IMR-90 (cell line): ENCODE results near the gene RBP2. TPM values are rescaled to one million over a fixed set of nuclear protein-coding genes. Genes with fewer than 3 reads are reported as not detected.

Experiments
- ATAC-seq: fragments of 200-7000 bp; cut with Tn5 transposase; 2 replicates; pipeline ENCODE4 v1.9.1; 2020; ENCODE audit warnings: low read depth, mild to moderate bottlenecking, moderate library complexity
- BruUV-seq: library from RNA; stranded (reverse); fragments of 400-500 nt; replicated peaks from 2 replicates; lab custom pipeline; 2021; lab: Mats Ljungman, UMichigan
- CTCF ChIA-PET: fragments of 300-600 bp; formaldehyde crosslinking; extraction: SDS; loops from one replicate; lab custom pipeline; 2021; ENCODE audit warnings: antibody characterized with exemption; lab: Yijun Ruan, JAX
- POLR2A ChIA-PET: fragments of 300-600 bp; sonication (Branson Sonifier 250); formaldehyde crosslinking; loops from one replicate; lab custom pipeline; 2022; ENCODE audit warnings: antibody characterized with exemption; ENCODE audit not compliant: unreplicated experiment; lab: Charles Lee
- DNase-seq: peaks from one replicate; pipeline ENCODE4 v3.0.0; 2013
- H2AFZ ChIP-seq: replicated peaks from 2 replicates; pipeline ENCODE3; 2013; ENCODE audit warnings: low read length, mild to moderate bottlenecking; ENCODE audit not compliant: poor library complexity
- H2AK5ac ChIP-seq: 2 replicates; pipeline ENCODE4 v1.6.1; 2013; ENCODE audit warnings: low read depth, low read length, inconsistent platforms
- H2AK9ac ChIP-seq: replicated peaks from 2 replicates; pipeline ENCODE3; 2013; ENCODE audit warnings: mild to moderate bottlenecking, low read depth, low read length, moderate library complexity; ENCODE audit not compliant: poor library complexity
- H2BK120ac ChIP-seq: 2 replicates; pipeline ENCODE4 v1.6.1; 2013; ENCODE audit warnings: low read depth, low read length, inconsistent platforms
- H2BK15ac ChIP-seq: 3 replicates; pipeline ENCODE4 v1.6.1; 2013; ENCODE audit warnings: low read depth, low read length, inconsistent platforms
- H2BK20ac ChIP-seq: 2 replicates; pipeline ENCODE4 v1.6.1; 2013; ENCODE audit warnings: low read depth, mild to moderate bottlenecking, inconsistent platforms, low read length, moderate library complexity
- H2BK5ac ChIP-seq: 2 replicates; pipeline ENCODE4 v1.6.1; 2013; ENCODE audit warnings: mild to moderate bottlenecking, low read depth, low read length, inconsistent platforms; ENCODE audit not compliant: poor library complexity, severe bottlenecking
- H3K14ac ChIP-seq: replicated peaks from 2 replicates; pipeline ENCODE4 v1.6.1; 2013; ENCODE audit warnings: low read depth, low read length, inconsistent platforms
- H3K18ac ChIP-seq: 2 replicates; pipeline ENCODE4 v1.6.1; 2013; ENCODE audit warnings: low read depth, low read length, control low read depth
- H3K23ac ChIP-seq: 2 replicates; pipeline ENCODE4 v1.6.1; 2013; ENCODE audit warnings: low read depth, low read length, inconsistent platforms
- H3K27ac ChIP-seq: 2 replicates; pipeline ENCODE4 v1.5.1; 2013; ENCODE audit warnings: mild to moderate bottlenecking, control low read depth, low read length; ENCODE audit not compliant: insufficient read depth
- H3K27me3 ChIP-seq: 2 replicates; pipeline ENCODE4 v1.6.1; 2013; ENCODE audit warnings: low read length; ENCODE audit not compliant: control insufficient read depth, insufficient read depth
- H3K36me3 ChIP-seq: 2 replicates; pipeline ENCODE4 v1.6.1; 2013; ENCODE audit warnings: low read length, mixed read lengths; ENCODE audit not compliant: control insufficient read depth, insufficient read depth
- H3K4ac ChIP-seq: 2 replicates; pipeline ENCODE4 v1.6.1; 2013; ENCODE audit warnings: low read depth, low read length, inconsistent platforms
- H3K4me1 ChIP-seq: 2 replicates; pipeline ENCODE4 v1.6.1; 2013; ENCODE audit warnings: low read length, mixed read lengths; ENCODE audit not compliant: control insufficient read depth, insufficient read depth
- H3K4me2 ChIP-seq: 2 replicates; pipeline ENCODE4 v1.6.1; 2013; ENCODE audit warnings: low read depth, mild to moderate bottlenecking, control low read depth, low read length, moderate library complexity
- H3K4me3 ChIP-seq: 2 replicates; pipeline ENCODE4 v1.5.1; 2013; ENCODE audit warnings: low read depth, mild to moderate bottlenecking, control low read depth, low read length, moderate library complexity; ENCODE audit not compliant: insufficient read depth
- H3K56ac ChIP-seq: 2 replicates; pipeline ENCODE4 v1.6.1; 2013; ENCODE audit warnings: low read length, inconsistent platforms; ENCODE audit not compliant: insufficient read depth; ENCODE audit errors: extremely low read depth
- H3K79me1 ChIP-seq, 2 experiments: 2 replicates each; pipeline ENCODE4 v1.6.1; 2013; ENCODE audit warnings: low read length in 2 of 2, inconsistent platforms in 1 of 2, low read depth in 1 of 2
- H3K9ac ChIP-seq: 2 replicates; pipeline ENCODE4 v1.6.1; 2013; ENCODE audit warnings: low read depth, low read length, control low read depth
- H3K9me1 ChIP-seq: 2 replicates; pipeline ENCODE4 v1.6.1; 2013; ENCODE audit warnings: low read length, inconsistent platforms; ENCODE audit not compliant: insufficient read depth
- H3K9me3 ChIP-seq: 2 replicates; pipeline ENCODE4 v1.6.1; 2013; ENCODE audit warnings: low read length; ENCODE audit not compliant: control insufficient read depth, insufficient read depth
- H4K20me1 ChIP-seq: 2 replicates; pipeline ENCODE4 v1.6.1; 2013; ENCODE audit warnings: low read length, inconsistent platforms; ENCODE audit not compliant: insufficient read depth
- H4K5ac ChIP-seq: 2 replicates; pipeline ENCODE4 v1.6.1; 2013; ENCODE audit warnings: mild to moderate bottlenecking, low read depth, low read length, control low read depth
- H4K8ac ChIP-seq, 2 experiments: 2 replicates each; pipeline ENCODE4 v1.6.1; 2013; ENCODE audit warnings: low read depth in 2 of 2, low read length in 2 of 2, control low read depth in 1 of 2, inconsistent platforms in 1 of 2
- H4K91ac ChIP-seq: 2 replicates; pipeline ENCODE4 v1.6.1; 2013; ENCODE audit warnings: low read depth, low read length, inconsistent platforms; ENCODE audit not compliant: insufficient read depth
- BHLHE40 ChIP-seq: fragments of 150-350 bp; IDR thresholded peaks from 2 replicates; pipeline ENCODE4 v1.6.1; 2016; ENCODE audit warnings: mild to moderate bottlenecking, low read depth, low read length
- CEBPB ChIP-seq: IDR thresholded peaks from 2 replicates; pipeline ENCODE4 v1.6.1; 2012; ENCODE audit warnings: low read depth, low read length, improper control_type of control experiment
- CHD1 ChIP-seq: IDR thresholded peaks from 2 replicates; pipeline ENCODE4 v1.6.1; 2012; ENCODE audit warnings: low read depth, low read length, improper control_type of control experiment
- FOS ChIP-seq: fragments of 150-350 bp; IDR thresholded peaks from 2 replicates; pipeline ENCODE4 v1.6.1; 2016; ENCODE audit warnings: low read depth, low read length
- MAFK ChIP-seq: IDR thresholded peaks from 2 replicates; pipeline ENCODE4 v1.6.1; 2012; ENCODE audit warnings: low read depth, low read length, improper control_type of control experiment
- MXI1 ChIP-seq: IDR thresholded peaks from 2 replicates; pipeline ENCODE4 v1.6.1; 2012; ENCODE audit warnings: low read depth, mild to moderate bottlenecking, low read length, moderate library complexity, borderline replicate concordance
- NFE2L2 ChIP-seq: fragments of 150-350 bp; IDR thresholded peaks from 2 replicates; pipeline ENCODE4 v1.6.1; 2016; ENCODE audit warnings: low read depth, mild to moderate bottlenecking, low read length
- POLR2A ChIP-seq: IDR thresholded peaks from 2 replicates; pipeline ENCODE4 v1.6.1; 2012; ENCODE audit warnings: mild to moderate bottlenecking, low read depth, low read length
- RCOR1 ChIP-seq: IDR thresholded peaks from 2 replicates; pipeline ENCODE4 v1.6.1; 2012; ENCODE audit warnings: mild to moderate bottlenecking, low read length, improper control_type of control experiment; ENCODE audit not compliant: insufficient replicate concordance
- RFX5 ChIP-seq: IDR thresholded peaks from 2 replicates; pipeline ENCODE4 v1.8.0; 2012; ENCODE audit warnings: low read depth, mild to moderate bottlenecking, low read length, moderate library complexity
- SMC3 ChIP-seq: fragments of 150-350 bp; IDR thresholded peaks from 2 replicates; pipeline ENCODE4 v1.6.1; 2016; ENCODE audit warnings: low read depth, mild to moderate bottlenecking, antibody characterized with exemption, low read length, moderate library complexity
- WGBS, 2 experiments: methylation state at CpG; one replicate each; pipeline versions ENCODE4 v1.1.5 to v1.1.7; 2013; ENCODE audit warnings: missing lambda C conversion rate in 2 of 2; ENCODE audit not compliant: insufficient read length in 1 of 2; ENCODE audit errors: extremely low coverage in 2 of 2; 5-methylcytosine and 5-hydroxymethylcytosine counted together
- dilution Hi-C: fragments of 300-500 bp; cut with HindIII; formaldehyde crosslinking; loops from one replicate; pipeline ENCODE4 v1.14.3; 2018; ENCODE audit warnings: low sequenced_read_pairs; ENCODE audit not compliant: unreplicated experiment
- in situ Hi-C: fragments of 300-500 bp; cut with MboI; formaldehyde crosslinking; loops from 3 replicates; pipeline ENCODE4 v1.14.3; 2019; ENCODE audit warnings: low sequenced_read_pairs, inconsistent platforms, mixed read lengths
- intact Hi-C: fragments of 100-400 bp; cut with micrococcal nuclease; formaldehyde crosslinking; loops from 2 replicates; pipeline ENCODE4 v1.10.0; 2022
- polyA plus RNA-seq, 3 experiments: library from polyadenylated mRNA; depleted of rRNA; stranded (reverse); fragments of >200 nt; gene quantifications; 2 replicates each; pipeline ENCODE4 v1.2.3, GENCODE V29; 2012; ENCODE audit warnings: low replicate concordance in 1 of 3
- total RNA-seq: library from RNA; depleted of rRNA; stranded (reverse); fragments of >200 nt; gene quantifications from 2 replicates; pipeline ENCODE4 v1.2.3, GENCODE V29; 2012
- TF ChIP-seq, protein P1 (sequence below): conservative IDR thresholded peaks from 2 replicates; pipeline ENCODE4 v1.5.1; 2012; ENCODE audit warnings: mild to moderate bottlenecking, low read depth, low read length, improper control_type of control experiment
- TF ChIP-seq, protein P2 (sequence below): fragments of 150-350 bp; IDR thresholded peaks from 2 replicates; pipeline ENCODE4 v1.6.1; 2016; ENCODE audit warnings: low read depth, mild to moderate bottlenecking, low read length, moderate library complexity, borderline replicate concordance

Gene RBP2
- total and polyA plus RNA-seq, 2 of the 4 experiments (the other 2 are of a cell fraction): not detected

DNA sequence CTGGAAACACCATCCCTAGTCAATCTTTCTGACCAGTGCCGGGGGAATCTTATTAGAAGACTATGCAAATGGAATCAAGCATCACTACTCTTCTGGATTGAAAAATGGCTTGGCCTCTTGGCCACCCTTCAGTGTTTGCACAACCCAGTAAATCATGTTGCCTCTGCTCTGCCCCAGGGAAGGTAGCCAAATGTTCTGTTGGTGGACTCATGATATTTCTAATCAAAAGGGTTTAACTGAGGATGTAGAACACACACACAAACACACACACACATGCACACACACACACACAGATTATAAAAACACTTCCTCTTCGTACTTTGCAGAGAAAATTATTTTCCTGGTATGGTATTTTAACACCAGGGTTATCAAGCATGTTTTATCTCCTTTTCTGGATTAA is 7.9 kb downstream of the RBP2 start:
- Histone ChIP-seq H2BK20ac (no peak overlapping the region), H3K27me3 (no peaks in the 10 kb centered on the region; the same call in 1 of the 2 replicates), H3K23ac (no peak overlapping the region), H4K20me1 (no peaks in the 10 kb centered on the region), H3K4ac (no peak overlapping the region), H2BK120ac (no peak overlapping the region), H3K4me3 (no peak overlapping the region), H3K9me1 (no peaks in the 10 kb centered on the region; the same call in 1 of the 2 replicates), H3K9me3 (no peaks in the 10 kb centered on the region), H3K4me2 (no peak overlapping the region), H3K14ac (no peak overlapping the region), H4K91ac (no peak overlapping the region), H3K18ac (no peak overlapping the region), H3K79me1 (no peaks in the 10 kb centered on the region), H2AK9ac (no peak overlapping the region), H3K27ac (no peak overlapping the region), H2AK5ac (no peak overlapping the region), H3K56ac (no peak overlapping the region), H3K36me3 (no peaks in the 10 kb centered on the region), H4K5ac (no peak overlapping the region), H3K9ac (no peak overlapping the region), H2BK15ac (no peak overlapping the region), H3K4me1 (no peaks in the 10 kb centered on the region), H4K8ac (no peak overlapping the region), H2AFZ (no peak overlapping the region), H2BK5ac (no peak overlapping the region)
- intact Hi-C loops (no loop called here), dilution Hi-C loops (no loop called here), in situ Hi-C loops (no loop called here)
- no CpG with 5 or more reads among the region's 2 CpGs for WGBS, 2 experiments
- CTCF ChIA-PET: interaction anchor here (0.6 kb wide), 1 partner anchor 470 kb away, joined by 3 read pairs; no protein-coding TSS in a partner anchor
- no TSS peak for BruUV-seq
- POLR2A ChIA-PET: no interaction called here
- TF ChIP-seq RFX5: no peak
- no peak for TF ChIP-seq SMC3
- TF ChIP-seq FOS: no peak
- no peak for TF ChIP-seq RCOR1
- no peak for TF ChIP-seq POLR2A
- no peak for TF ChIP-seq CHD1
- TF ChIP-seq MXI1: no peak
- no peak for TF ChIP-seq MAFK
- no peak for TF ChIP-seq CEBPB
- TF ChIP-seq, protein P1, sequence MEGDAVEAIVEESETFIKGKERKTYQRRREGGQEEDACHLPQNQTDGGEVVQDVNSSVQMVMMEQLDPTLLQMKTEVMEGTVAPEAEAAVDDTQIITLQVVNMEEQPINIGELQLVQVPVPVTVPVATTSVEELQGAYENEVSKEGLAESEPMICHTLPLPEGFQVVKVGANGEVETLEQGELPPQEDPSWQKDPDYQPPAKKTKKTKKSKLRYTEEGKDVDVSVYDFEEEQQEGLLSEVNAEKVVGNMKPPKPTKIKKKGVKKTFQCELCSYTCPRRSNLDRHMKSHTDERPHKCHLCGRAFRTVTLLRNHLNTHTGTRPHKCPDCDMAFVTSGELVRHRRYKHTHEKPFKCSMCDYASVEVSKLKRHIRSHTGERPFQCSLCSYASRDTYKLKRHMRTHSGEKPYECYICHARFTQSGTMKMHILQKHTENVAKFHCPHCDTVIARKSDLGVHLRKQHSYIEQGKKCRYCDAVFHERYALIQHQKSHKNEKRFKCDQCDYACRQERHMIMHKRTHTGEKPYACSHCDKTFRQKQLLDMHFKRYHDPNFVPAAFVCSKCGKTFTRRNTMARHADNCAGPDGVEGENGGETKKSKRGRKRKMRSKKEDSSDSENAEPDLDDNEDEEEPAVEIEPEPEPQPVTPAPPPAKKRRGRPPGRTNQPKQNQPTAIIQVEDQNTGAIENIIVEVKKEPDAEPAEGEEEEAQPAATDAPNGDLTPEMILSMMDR: no peak
- no peak for TF ChIP-seq BHLHE40
- TF ChIP-seq NFE2L2: no peak
- TF ChIP-seq, protein P2, sequence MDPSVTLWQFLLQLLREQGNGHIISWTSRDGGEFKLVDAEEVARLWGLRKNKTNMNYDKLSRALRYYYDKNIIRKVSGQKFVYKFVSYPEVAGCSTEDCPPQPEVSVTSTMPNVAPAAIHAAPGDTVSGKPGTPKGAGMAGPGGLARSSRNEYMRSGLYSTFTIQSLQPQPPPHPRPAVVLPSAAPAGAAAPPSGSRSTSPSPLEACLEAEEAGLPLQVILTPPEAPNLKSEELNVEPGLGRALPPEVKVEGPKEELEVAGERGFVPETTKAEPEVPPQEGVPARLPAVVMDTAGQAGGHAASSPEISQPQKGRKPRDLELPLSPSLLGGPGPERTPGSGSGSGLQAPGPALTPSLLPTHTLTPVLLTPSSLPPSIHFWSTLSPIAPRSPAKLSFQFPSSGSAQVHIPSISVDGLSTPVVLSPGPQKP: no peak
- ATAC-seq (no peak), DNase-seq (no peak)
